Right cardiac atrium (tissue), 5 donors: ENCODE results near the gene NOL9. TPM values are rescaled to one million over a fixed set of nuclear protein-coding genes. Genes with fewer than 3 reads are reported as not detected.

Source experiments
- ATAC-seq, 2 donors: fragments of 200-7000 bp; cut with Tn5 transposase; one replicate each; pipeline versions ENCODE4 v1.8.0 to v1.9.1; 2020; ENCODE audit warnings: moderate library complexity in 2 of 2, mild to moderate bottlenecking in 1 of 2
- DNase-seq, 3 donors: peaks; one replicate each; pipeline ENCODE4 v3.0.0-alpha.2; 2020
- H3K27ac ChIP-seq: one replicate; pipeline ENCODE4 v1.5.1; 2013; ENCODE audit warnings: mild to moderate bottlenecking, low read length, control low read depth, moderate library complexity
- H3K27me3 ChIP-seq: one replicate; pipeline ENCODE4 v1.6.1; 2013; ENCODE audit not compliant: control insufficient read depth, insufficient read depth
- H3K4me1 ChIP-seq: one replicate; pipeline ENCODE4 v1.6.1; 2013; ENCODE audit warnings: low read length; ENCODE audit not compliant: control insufficient read depth, insufficient read depth
- H3K4me3 ChIP-seq: one replicate; pipeline ENCODE4 v1.5.1; 2013; ENCODE audit warnings: low read length, control low read depth
- H3K9me3 ChIP-seq: one replicate; pipeline ENCODE4 v1.6.1; 2013; ENCODE audit warnings: low read length; ENCODE audit not compliant: control insufficient read depth
- WGBS: extraction: QIAGEN DNeasy Blood & Tissue Kit; methylation state at CpG from one replicate; pipeline ENCODE4 v1.1.7; 2013; 5-methylcytosine and 5-hydroxymethylcytosine counted together
- intact Hi-C, 4 donors: fragments of 100-400 bp; cut with DNase I; formaldehyde crosslinking; loops; one replicate each; pipeline versions ENCODE4 v1.11.0 to v1.14.0; 2022 to 2023
- polyA plus RNA-seq: library from polyadenylated mRNA; stranded (reverse); fragments of 200-250 nt; gene quantifications from one replicate; pipeline ENCODE4 v1.2.3, GENCODE V29; 2013
- total RNA-seq, 4 donors: library from RNA; stranded (reverse); fragmentation: NEBNext Ultra II Directional; extraction: Animal tissue kit (Norgen Biotek cat#: 25700); gene quantifications; one replicate each; pipeline ENCODE4 v1.2.1, GENCODE V29; 2021
- donor health status: healthy with polysubstance abuse.
- donor health status: DM: no; HTN: yes; CAD: no.
- donor health status: DM: no; HTN: no; CAD: no.
- donor health status: DM: no; HTN: yes; CAD: no; lungs with severe emphysema.
- donor health status: DM: yes; HTN: yes; CAD: no.

Gene NOL9
- total and polyA plus RNA-seq, 5 donors, result 6.0 to 17.1 (median 15.5) TPM

DNA sequence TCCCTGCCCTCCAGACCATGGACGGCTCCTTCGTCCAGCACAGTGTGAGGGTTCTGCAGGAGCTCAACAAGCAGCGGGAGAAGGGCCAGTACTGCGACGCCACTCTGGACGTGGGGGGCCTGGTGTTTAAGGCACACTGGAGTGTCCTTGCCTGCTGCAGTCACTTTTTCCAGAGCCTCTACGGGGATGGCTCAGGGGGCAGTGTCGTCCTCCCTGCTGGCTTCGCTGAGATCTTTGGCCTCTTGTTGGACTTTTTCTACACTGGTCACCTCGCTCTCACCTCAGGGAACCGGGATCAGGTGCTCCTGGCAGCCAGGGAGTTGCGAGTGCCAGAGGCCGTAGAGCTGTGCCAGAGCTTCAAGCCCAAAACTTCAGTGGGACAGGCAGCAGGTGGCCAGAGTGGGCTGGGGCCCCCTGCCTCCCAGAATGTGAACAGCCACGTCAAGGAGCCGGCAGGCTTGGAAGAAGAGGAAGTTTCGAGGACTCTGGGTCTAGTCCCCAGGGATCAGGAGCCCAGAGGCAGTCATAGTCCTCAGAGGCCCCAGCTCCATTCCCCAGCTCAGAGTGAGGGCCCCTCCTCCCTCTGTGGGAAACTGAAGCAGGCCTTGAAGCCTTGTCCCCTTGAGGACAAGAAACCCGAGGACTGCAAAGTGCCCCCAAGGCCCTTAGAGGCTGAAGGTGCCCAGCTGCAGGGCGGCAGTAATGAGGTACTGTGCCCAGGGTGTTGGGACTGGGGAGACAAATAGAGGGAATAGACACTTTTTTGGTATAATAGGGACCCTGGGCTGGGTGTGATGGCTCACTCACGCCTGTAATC, 26.5 kb upstream of the NOL9 start:
- intact Hi-C loops, result no loop called here
- ATAC-seq, result peak in 1 of 2 donors; percentile 3
- no peaks in the 10 kb centered on the region for H3K9me3 ChIP-seq
- WGBS, result 32% methylated on average over 19 of the region's 19 CpGs
- DNase-seq, result peak in 2 of 3 donors; percentile 59 to 63
- no peaks in the 10 kb centered on the region for H3K27me3 ChIP-seq
- H3K4me1 ChIP-seq, result peaks cover 12% of the 10 kb centered on the region
- peak overlapping the region; percentile 2 for H3K27ac ChIP-seq
- peak overlapping the region; percentile 80 for H3K4me3 ChIP-seq

GRCh38 chr1:6580119-6580592, 25.8 kb upstream of the NOL9 start:
- peak overlapping the region; percentile 79 for H3K27ac ChIP-seq
- H3K27me3 ChIP-seq, result no peaks in the 10 kb centered on the region
- H3K9me3 ChIP-seq, result no peaks in the 10 kb centered on the region
- H3K4me3 ChIP-seq, result peak overlapping the region; percentile 80
- intact Hi-C loops, result no loop called here
- DNase-seq, result no peak
- peaks cover 12% of the 10 kb centered on the region for H3K4me1 ChIP-seq
- peak; percentile 1 to 9 for ATAC-seq
- under 1% methylated on average over 30 of the region's 30 CpGs for WGBS

GRCh38 chr1:6579374-6580118, 25.2 kb upstream of the NOL9 start, which contains the start of gene ZBTB48:
TSS of gene ZBTB48 (plus strand) at chr1:6579994. CDS start at chr1:6580610, 616 bp downstream.
- ATAC-seq (peak; percentile 98), DNase-seq (peak; percentile 100)
- Histone ChIP-seq H3K9me3 (no peaks in the 10 kb centered on the region), H3K27ac (peak within 1 kb of the TSS; percentile 90), H3K4me1 (peaks cover 12% of the 10 kb centered on the region), H3K27me3 (no peaks in the 10 kb centered on the region), H3K4me3 (peak within 1 kb of the TSS; percentile 80)
- intact Hi-C loops, result no loop called here
- WGBS, result 13% methylated on average over 58 of the region's 58 CpGs

DNA sequence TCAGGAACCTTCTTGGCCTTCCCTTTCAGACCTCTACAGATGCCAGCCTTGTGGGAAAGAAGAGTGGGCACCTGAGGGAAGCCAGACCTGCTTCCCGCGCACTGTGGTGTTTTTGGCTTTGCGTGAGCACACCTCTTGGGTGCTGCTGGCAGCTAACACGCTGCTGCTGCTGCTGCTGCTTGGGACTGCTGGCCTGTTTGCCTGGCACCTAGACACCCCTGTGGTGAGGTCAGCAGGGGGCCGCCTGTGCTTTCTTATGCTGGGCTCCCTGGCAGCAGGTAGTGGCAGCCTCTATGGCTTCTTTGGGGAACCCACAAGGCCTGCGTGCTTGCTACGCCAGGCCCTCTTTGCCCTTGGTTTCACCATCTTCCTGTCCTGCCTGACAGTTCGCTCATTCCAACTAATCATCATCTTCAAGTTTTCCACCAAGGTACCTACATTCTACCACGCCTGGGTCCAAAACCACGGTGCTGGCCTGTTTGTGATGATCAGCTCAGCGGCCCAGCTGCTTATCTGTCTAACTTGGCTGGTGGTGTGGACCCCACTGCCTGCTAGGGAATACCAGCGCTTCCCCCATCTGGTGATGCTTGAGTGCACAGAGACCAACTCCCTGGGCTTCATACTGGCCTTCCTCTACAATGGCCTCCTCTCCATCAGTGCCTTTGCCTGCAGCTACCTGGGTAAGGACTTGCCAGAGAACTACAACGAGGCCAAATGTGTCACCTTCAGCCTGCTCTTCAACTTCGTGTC, 24.5 kb upstream of the NOL9 start:
- 88% methylated on average over 14 of the region's 14 CpGs for WGBS

DNA sequence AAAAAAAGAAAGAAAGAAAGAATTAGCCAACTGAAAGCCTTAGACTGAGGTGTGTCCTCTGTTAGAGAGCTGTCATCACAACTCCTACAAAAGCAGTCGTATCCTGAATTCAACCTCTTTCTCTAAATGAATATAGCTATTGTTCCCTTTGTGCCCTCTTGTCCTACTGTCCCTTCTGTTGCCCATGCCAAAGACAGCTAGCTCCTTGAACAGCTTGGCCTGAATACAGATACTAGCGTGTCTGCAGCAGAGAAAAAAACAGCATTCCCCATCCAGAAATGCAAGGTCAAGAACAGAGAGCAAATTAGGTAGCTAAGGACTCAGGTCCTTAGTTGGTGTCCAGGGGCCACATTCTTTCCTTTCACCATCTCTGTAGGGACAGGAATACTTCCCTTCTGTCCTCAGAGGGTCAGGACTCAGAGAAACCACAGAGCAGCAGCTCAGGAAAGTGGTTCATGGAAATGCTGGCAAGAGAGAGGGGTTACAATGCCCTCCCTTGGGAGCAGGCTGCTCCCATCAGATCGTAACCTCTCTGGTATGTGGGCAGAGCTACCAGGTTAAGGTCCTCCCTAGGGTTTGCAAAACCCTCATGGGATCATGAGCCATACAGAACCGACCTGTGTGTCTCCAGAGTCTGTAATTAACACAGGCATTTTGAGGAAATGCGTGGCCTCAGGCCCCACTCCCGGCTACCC, 23.7 kb upstream of the NOL9 start:
- no peaks in the 10 kb centered on the region for H3K27me3 ChIP-seq
- H3K4me3 ChIP-seq, result no peak overlapping the region
- ATAC-seq (no peak), DNase-seq (no peak)
- intact Hi-C loops, result no loop called here
- WGBS, result 70% methylated on average over 6 of the region's 6 CpGs
- peaks cover 12% of the 10 kb centered on the region for H3K4me1 ChIP-seq
- no peaks in the 10 kb centered on the region for H3K9me3 ChIP-seq
- H3K27ac ChIP-seq, result no peak overlapping the region

More for the DNA sequence above, 24.5 kb upstream of the NOL9 start:
- no peaks in the 10 kb centered on the region for H3K9me3 ChIP-seq
- peak overlapping the region; percentile 90 for H3K27ac ChIP-seq
- no peak overlapping the region for H3K4me3 ChIP-seq
- no peaks in the 10 kb centered on the region for H3K27me3 ChIP-seq
- peak in 1 of 3 donors; percentile 52 for DNase-seq
- no peak for ATAC-seq
- H3K4me1 ChIP-seq, result peaks cover 12% of the 10 kb centered on the region
- intact Hi-C loops, result no loop called here

DNA sequence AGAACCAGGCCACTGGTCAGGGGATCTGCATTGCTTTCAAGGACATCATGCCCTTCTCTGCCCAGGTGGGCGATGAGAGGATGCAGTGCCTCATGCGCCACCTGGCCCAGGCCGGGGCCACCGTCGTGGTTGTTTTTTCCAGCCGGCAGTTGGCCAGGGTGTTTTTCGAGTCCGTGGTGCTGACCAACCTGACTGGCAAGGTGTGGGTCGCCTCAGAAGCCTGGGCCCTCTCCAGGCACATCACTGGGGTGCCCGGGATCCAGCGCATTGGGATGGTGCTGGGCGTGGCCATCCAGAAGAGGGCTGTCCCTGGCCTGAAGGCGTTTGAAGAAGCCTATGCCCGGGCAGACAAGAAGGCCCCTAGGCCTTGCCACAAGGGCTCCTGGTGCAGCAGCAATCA, 20.5 kb upstream of the NOL9 start:
- DNase-seq, result no peak
- ATAC-seq, result no peak
- intact Hi-C loops, result no loop called here
- Histone ChIP-seq H3K4me1 (peaks cover 5% of the 10 kb centered on the region), H3K4me3 (no peak overlapping the region), H3K27ac (no peak overlapping the region), H3K27me3 (no peaks in the 10 kb centered on the region), H3K9me3 (no peaks in the 10 kb centered on the region)
- WGBS, result 85% methylated on average over 14 of the region's 14 CpGs

- WGBS, result 75% methylated on average over 8 of the region's 8 CpGs
- peaks cover 1% of the 10 kb centered on the region for H3K4me1 ChIP-seq
- no peaks in the 10 kb centered on the region for H3K9me3 ChIP-seq
- intact Hi-C loops, result no loop called here
- no peaks in the 10 kb centered on the region for H3K27me3 ChIP-seq
- H3K27ac ChIP-seq, result no peak overlapping the region
- ATAC-seq, result no peak
- no peak overlapping the region for H3K4me3 ChIP-seq
- no peak for DNase-seq
These were observed 19.8 kb upstream of the NOL9 start for GRCh38 chr1:6574025-6574620.

DNA sequence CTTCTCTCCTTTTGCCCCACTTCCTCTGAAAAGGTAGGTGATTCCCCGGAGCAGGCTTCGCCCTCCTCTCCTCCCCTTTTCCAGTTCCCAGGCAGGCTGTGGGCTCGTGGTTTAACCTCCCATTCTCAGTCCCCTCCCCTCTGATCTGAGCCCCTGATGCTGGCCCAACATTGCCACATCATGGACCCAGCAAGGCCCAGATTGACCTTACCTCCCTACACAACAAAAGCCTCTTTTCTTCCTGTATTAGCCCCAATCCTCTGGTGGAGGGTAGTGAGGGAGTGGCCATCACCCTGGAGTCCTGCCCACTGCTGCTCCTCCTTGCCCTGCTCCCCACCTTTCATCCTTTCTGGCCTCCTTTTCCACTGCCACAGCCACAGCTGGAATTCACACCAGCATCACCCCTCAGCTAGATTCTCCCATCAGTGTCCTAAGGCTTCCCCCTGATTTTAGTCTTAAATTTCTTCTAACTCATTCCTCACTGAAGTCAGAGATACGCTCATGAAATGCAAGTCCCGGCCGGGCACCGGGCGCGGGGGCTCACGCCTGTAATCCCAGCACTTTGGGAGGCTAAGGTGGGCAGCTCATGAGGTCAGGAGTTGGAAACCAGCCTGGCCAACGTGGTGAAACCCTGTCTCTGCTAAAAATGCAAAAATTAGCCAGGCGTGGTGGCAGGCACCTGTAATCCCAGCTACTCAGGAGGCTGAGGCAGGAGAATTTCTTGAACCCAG, 18.5 kb upstream of the NOL9 start:
- no peaks in the 10 kb centered on the region for H3K4me1 ChIP-seq
- no peaks in the 10 kb centered on the region for H3K27me3 ChIP-seq
- WGBS, result 71% methylated on average over 12 of the region's 12 CpGs
- ATAC-seq, result no peak
- DNase-seq, result peak in 1 of 3 donors; percentile 16
- no peak overlapping the region for H3K4me3 ChIP-seq
- intact Hi-C loops, result no loop called here
- no peaks in the 10 kb centered on the region for H3K9me3 ChIP-seq
- H3K27ac ChIP-seq, result no peak overlapping the region

- H3K27ac ChIP-seq, result no peak overlapping the region
- no peaks in the 10 kb centered on the region for H3K4me1 ChIP-seq
- DNase-seq (peak in 1 of 3 donors; percentile 31), ATAC-seq (no peak)
- intact Hi-C loops, result no loop called here
- no peaks in the 10 kb centered on the region for H3K27me3 ChIP-seq
- 78% methylated on average over 5 of the region's 5 CpGs for WGBS
- no peak overlapping the region for H3K4me3 ChIP-seq
- no peaks in the 10 kb centered on the region for H3K9me3 ChIP-seq
These were observed 16.7 kb upstream of the NOL9 start for GRCh38 chr1:6570987-6571386.
